PC-3 (cell line): ENCODE results near the gene PRKG2. TPM values are rescaled to one million over a fixed set of nuclear protein-coding genes. Genes with fewer than 3 reads are reported as not detected.

Experiments
- ATAC-seq: fragments of 200-7000 bp; cut with Tn5 transposase; 2 replicates; pipeline ENCODE4 v1.9.1; 2020; ENCODE audit warnings: mild to moderate bottlenecking, moderate library complexity
- BruUV-seq: library from RNA; stranded (reverse); fragments of 400-500 nt; replicated peaks from 2 replicates; lab custom pipeline; 2021; lab: Mats Ljungman, UMichigan
- CTCF ChIA-PET: fragments of 300-600 bp; sonication (Branson Sonifier 250); formaldehyde crosslinking; loops from one replicate; lab custom pipeline; 2022; ENCODE audit warnings: antibody characterized with exemption; lab: Charles Lee
- POLR2A ChIA-PET: fragments of 300-600 bp; sonication (Branson Sonifier 250); formaldehyde crosslinking; loops from one replicate; lab custom pipeline; 2022; ENCODE audit warnings: antibody characterized with exemption; ENCODE audit not compliant: unreplicated experiment; lab: Charles Lee
- DNase-seq: peaks from one replicate; pipeline ENCODE4 v3.0.0-alpha.2; 2015
- H2AFZ ChIP-seq: fragments of 300-600 bp; sonication (generic); 2 replicates; pipeline ENCODE4 v1.6.0; 2016; ENCODE audit warnings: antibody characterized with exemption, low read length
- H3F3A ChIP-seq: fragments of 300-600 bp; sonication (generic); one replicate; pipeline ENCODE4 v1.6.0; 2017; ENCODE audit warnings: antibody characterized with exemption, low read length, control low read depth, mild to moderate bottlenecking; ENCODE audit not compliant: unreplicated experiment
- H3K27ac ChIP-seq: fragments of 300-600 bp; sonication (generic); 2 replicates; pipeline ENCODE4 v1.5.1; 2016; ENCODE audit warnings: mild to moderate bottlenecking, low read length
- H3K27me3 ChIP-seq: fragments of 300-600 bp; sonication (generic); 2 replicates; pipeline ENCODE4 v1.6.1; 2016; ENCODE audit warnings: low read length, mixed read lengths
- H3K36me3 ChIP-seq: fragments of 300-600 bp; sonication (generic); 2 replicates; pipeline ENCODE4 v1.6.1; 2016; ENCODE audit warnings: low read depth, mixed run types, low read length, mixed read lengths
- H3K4me1 ChIP-seq: fragments of 300-600 bp; sonication (generic); 2 replicates; pipeline ENCODE4 v1.5.1; 2016; ENCODE audit warnings: low read length; ENCODE audit not compliant: insufficient read depth
- H3K4me2 ChIP-seq: fragments of 300-600 bp; sonication (generic); 2 replicates; pipeline ENCODE4 v1.6.0; 2016; ENCODE audit warnings: low read length
- H3K4me3 ChIP-seq: fragments of 300-600 bp; sonication (generic); 2 replicates; pipeline ENCODE4 v1.5.1; 2016; ENCODE audit warnings: mild to moderate bottlenecking, low read length, mixed read lengths
- H3K79me2 ChIP-seq: fragments of 300-600 bp; sonication (generic); 2 replicates; pipeline ENCODE4 v1.6.1; 2017; ENCODE audit warnings: low read length, mixed read lengths
- H3K9ac ChIP-seq: fragments of 300-600 bp; sonication (generic); 2 replicates; pipeline ENCODE4 v1.6.0; 2016; ENCODE audit warnings: mild to moderate bottlenecking, low read length
- H3K9me2 ChIP-seq: fragments of 300-600 bp; sonication (generic); replicated peaks from 2 replicates; pipeline ENCODE4 v1.6.1; 2016; ENCODE audit warnings: mixed run types, low read length, mixed read lengths
- H3K9me3 ChIP-seq: fragments of 300-600 bp; sonication (generic); 2 replicates; pipeline ENCODE4 v1.6.1; 2016; ENCODE audit warnings: low read length, mixed read lengths
- H4K20me1 ChIP-seq: fragments of 300-600 bp; sonication (generic); 2 replicates; pipeline ENCODE4 v1.6.1; 2016; ENCODE audit warnings: low read length, mixed read lengths
- CTCF ChIP-seq: fragments of 300-600 bp; sonication (generic); conservative IDR thresholded peaks from 2 replicates; pipeline ENCODE4 v1.5.1; 2017; ENCODE audit warnings: antibody characterized with exemption, low read depth, mild to moderate bottlenecking, low read length
- EZH2 ChIP-seq: fragments of 300-600 bp; sonication (generic); IDR thresholded peaks from one replicate; pipeline ENCODE4 v1.6.1; 2017; ENCODE audit warnings: antibody characterized with exemption, mild to moderate bottlenecking, low read length; ENCODE audit not compliant: unreplicated experiment
- EZH2phosphoT487 ChIP-seq: fragments of 300-600 bp; sonication (generic); IDR thresholded peaks from 2 replicates; pipeline ENCODE4 v1.6.1; 2018; ENCODE audit warnings: mild to moderate bottlenecking, antibody characterized with exemption, low read length, borderline replicate concordance
- intact Hi-C: fragments of 100-400 bp; cut with micrococcal nuclease; formaldehyde crosslinking; loops from 2 replicates; pipeline ENCODE4 v1.9.0; 2023
- total RNA-seq: library from RNA; depleted of rRNA; stranded (reverse); fragments of >200 nt; gene quantifications from 2 replicates; pipeline ENCODE4 v1.2.3, GENCODE V29; 2014; rRNA removed

The PRKG2 gene
- total RNA-seq, 1 experiment from 2014 or later = 0.55 TPM

- Histone ChIP-seq H3K79me2 (no peaks in the 10 kb centered on the region), H3F3A (no peaks in the 10 kb centered on the region), H3K9me2 (no peaks in the 10 kb centered on the region), H4K20me1 (no peaks in the 10 kb centered on the region), H2AFZ (no peak overlapping the region), H3K27me3 (no peaks in the 10 kb centered on the region), H3K4me3 (no peak overlapping the region), H3K27ac (no peak overlapping the region), H3K9me3 (no peaks in the 10 kb centered on the region), H3K4me1 (peaks cover 14% of the 10 kb centered on the region), H3K9ac (no peak overlapping the region), H3K4me2 (peak overlapping the region; percentile 44; the same call in 1 of the 2 replicates), H3K36me3 (no peaks in the 10 kb centered on the region; the same call in 1 of the 2 replicates)
- BruUV-seq = no TSS peak
- ATAC-seq = peak; percentile 53; the same call in 1 of the 2 replicates
- ChIA-PET POLR2A (interaction anchor here (0.7 kb wide), 1 partner anchor 8 kb away, joined by 5 read pairs; the partner anchor contains the start of gene BMP3), CTCF (interaction anchor here (1.0 to 1.9 kb wide), 3 partner anchors 49 to 676 kb away, joined by 4 to 10 read pairs (median 7); no protein-coding TSS in a partner anchor)
- no peak for DNase-seq
- TF ChIP-seq EZH2 (no peak), EZH2phosphoT487 (no peak), CTCF (no peak)
- intact Hi-C loops = no loop called here
Measured at GRCh38 chr4:81038636-81039350, 176.2 kb downstream of the PRKG2 start.

Other genes starting within 250 kb of the PRKG2 start
- gene BMP3, start 184.5 kb downstream of the PRKG2 start, total RNA-seq = 1.5 and 1.8 TPM in 2 replicates